Progenitor cell of endocrine pancreas (in vitro differentiated cells): ENCODE data around the gene CEP164. TPM values are rescaled to one million over a fixed set of nuclear protein-coding genes. Genes with fewer than 3 reads are reported as not detected.

Experiments
- DNase-seq: peaks from one replicate; pipeline ENCODE4 v3.0.0; 2021; ENCODE audit warnings: low spot score; ENCODE audit not compliant: unreplicated experiment
- H3K27ac Mint-ChIP-seq: 2 replicates; pipeline ENCODE4 v1.8.0; 2021; ENCODE audit warnings: mild to moderate bottlenecking, moderate library complexity, mixed read lengths
- H3K27me3 Mint-ChIP-seq: 2 replicates; pipeline ENCODE4 v1.8.0; 2021; ENCODE audit warnings: mixed read lengths
- H3K36me3 Mint-ChIP-seq: 2 replicates; pipeline ENCODE4 v1.8.0; 2022; ENCODE audit warnings: mixed read lengths; ENCODE audit not compliant: insufficient read depth
- H3K4me1 Mint-ChIP-seq: 2 replicates; pipeline ENCODE4 v1.8.0; 2021; ENCODE audit warnings: low read depth, mixed read lengths
- H3K4me3 Mint-ChIP-seq: 2 replicates; pipeline ENCODE4 v1.8.0; 2021; ENCODE audit warnings: low read depth, mild to moderate bottlenecking, moderate library complexity, mixed read lengths
- H3K9me3 Mint-ChIP-seq: 2 replicates; pipeline ENCODE4 v1.8.0; 2021; ENCODE audit warnings: low read depth, mixed read lengths
- total RNA-seq: library from RNA; stranded (reverse); gene quantifications from 2 replicates; pipeline ENCODE4 v1.2.1, GENCODE V29; 2021
- TF ChIP-seq, protein P1 (sequence below): fragments of 200-600 bp; sonication (generic); IDR thresholded peaks from one replicate; pipeline ENCODE4 v1.5.0; 2021; ENCODE audit warnings: antibody characterized with exemption, mild to moderate bottlenecking; ENCODE audit not compliant: unreplicated experiment

CEP164 gene
- total RNA-seq, 1 donor from 2014 or later = 66.8 TPM

DNA sequence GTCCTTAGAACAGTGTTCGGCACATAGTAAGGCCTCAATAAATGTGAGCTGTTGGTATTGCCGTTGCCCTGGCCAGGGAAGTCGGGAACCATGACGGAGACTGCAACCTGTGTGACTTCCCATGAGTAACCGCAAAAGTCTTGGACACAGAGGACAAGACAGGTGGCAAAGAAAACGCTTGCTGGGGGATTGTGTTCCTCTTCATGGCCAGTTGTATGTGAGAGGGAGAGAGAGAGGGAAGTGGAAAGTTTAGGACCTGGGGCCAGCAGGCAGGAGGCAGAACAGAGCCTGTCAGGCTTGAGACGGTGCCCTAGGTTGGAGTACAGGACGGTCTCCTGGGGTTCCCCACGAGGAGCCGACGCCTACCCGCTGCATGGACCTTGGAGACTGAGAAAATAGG lies 90.2 kb downstream of the CEP164 start:
- Mint-ChIP-seq H3K27ac (no peak overlapping the region), H3K36me3 (peaks cover 5% of the 10 kb centered on the region), H3K4me1 (peaks cover 2% of the 10 kb centered on the region), H3K27me3 (peaks cover 10% of the 10 kb centered on the region), H3K9me3 (no peaks in the 10 kb centered on the region), H3K4me3 (no peak overlapping the region)
- TF ChIP-seq, protein P1, sequence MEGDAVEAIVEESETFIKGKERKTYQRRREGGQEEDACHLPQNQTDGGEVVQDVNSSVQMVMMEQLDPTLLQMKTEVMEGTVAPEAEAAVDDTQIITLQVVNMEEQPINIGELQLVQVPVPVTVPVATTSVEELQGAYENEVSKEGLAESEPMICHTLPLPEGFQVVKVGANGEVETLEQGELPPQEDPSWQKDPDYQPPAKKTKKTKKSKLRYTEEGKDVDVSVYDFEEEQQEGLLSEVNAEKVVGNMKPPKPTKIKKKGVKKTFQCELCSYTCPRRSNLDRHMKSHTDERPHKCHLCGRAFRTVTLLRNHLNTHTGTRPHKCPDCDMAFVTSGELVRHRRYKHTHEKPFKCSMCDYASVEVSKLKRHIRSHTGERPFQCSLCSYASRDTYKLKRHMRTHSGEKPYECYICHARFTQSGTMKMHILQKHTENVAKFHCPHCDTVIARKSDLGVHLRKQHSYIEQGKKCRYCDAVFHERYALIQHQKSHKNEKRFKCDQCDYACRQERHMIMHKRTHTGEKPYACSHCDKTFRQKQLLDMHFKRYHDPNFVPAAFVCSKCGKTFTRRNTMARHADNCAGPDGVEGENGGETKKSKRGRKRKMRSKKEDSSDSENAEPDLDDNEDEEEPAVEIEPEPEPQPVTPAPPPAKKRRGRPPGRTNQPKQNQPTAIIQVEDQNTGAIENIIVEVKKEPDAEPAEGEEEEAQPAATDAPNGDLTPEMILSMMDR = no peak
- DNase-seq = no peak

DNA sequence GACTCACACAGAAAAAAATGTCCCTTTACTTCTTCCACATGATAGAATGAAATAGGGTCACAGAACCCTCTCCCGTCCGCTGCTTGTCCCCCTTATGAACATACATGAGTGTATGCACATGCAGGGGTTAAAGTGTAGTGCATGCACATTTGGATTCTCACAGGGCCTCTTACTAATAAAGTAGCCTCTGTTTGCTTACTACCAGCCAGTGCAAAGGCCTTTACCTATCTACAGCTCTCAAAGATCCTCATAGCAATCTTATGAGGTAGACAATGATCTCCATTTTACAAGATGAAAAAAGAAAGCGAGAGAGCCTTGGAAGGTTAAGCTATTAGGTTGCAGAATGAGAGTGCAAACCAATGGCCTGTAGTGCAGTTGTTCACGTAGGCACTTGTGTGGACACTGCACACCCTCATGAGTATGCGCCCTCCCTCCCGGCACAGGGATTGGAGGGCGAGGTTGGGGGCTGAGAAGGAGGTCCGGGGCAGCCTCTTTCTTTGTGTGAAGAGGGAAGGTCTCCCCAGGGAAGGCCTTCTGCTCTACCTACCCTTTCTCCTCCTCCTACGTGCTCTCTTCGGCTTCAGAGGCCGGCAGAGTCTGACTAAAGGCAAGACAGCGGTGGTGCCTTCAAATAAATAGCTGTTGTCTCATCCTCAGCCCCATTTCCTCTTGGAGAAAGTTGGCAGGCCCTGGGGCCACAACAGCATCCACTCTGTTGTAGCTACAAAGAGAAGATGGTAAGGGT lies 91.3 kb downstream of the CEP164 start:
- no peak overlapping the region for H3K4me3 Mint-ChIP-seq
- DNase-seq = no peak

DNA sequence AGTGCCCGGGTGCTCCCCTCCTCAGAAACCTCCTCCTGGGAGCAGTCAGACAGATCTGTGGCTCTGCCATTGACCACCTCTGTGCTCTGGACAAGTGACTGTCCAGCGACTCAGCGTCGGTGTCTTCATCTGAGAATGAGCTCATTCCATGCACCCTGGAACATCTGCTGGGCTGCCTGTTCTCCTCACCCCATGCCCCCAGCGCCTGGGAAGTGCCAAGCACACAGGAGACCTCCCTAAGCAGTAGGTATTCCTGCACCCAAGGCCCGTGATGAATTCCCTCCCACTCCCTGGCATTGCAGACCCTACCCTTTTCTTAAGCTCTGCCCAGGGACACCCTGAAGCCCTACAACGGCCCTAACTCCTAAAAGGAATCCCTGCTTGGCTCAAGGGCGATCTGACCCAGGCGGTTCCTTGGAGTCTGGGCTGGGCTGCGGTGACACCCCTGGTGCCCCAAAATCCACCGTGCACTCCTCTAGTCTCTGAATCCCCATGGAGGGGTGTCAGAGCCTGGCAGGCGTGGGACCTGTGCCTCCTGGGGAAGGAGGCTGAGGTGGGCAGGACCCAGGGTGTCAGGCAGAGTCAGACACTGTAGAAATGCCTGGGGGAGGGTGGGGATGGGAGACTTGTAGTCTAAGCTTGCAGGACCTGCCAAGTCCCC lies 92.0 kb downstream of the CEP164 start:
- TF ChIP-seq, protein P1 = no peak
- Mint-ChIP-seq H3K9me3 (no peaks in the 10 kb centered on the region), H3K27ac (no peak overlapping the region), H3K4me3 (no peak overlapping the region), H3K27me3 (peaks cover 19% of the 10 kb centered on the region), H3K4me1 (peaks cover 2% of the 10 kb centered on the region), H3K36me3 (no peaks in the 10 kb centered on the region)
- DNase-seq = no peak

More for the DNA sequence above, 91.3 kb downstream of the CEP164 start:
- peaks cover 2% of the 10 kb centered on the region for H3K4me1 Mint-ChIP-seq
- H3K27ac Mint-ChIP-seq = no peak overlapping the region
- H3K36me3 Mint-ChIP-seq = peaks cover under 1% of the 10 kb centered on the region
- H3K27me3 Mint-ChIP-seq = peaks cover 16% of the 10 kb centered on the region
- no peaks in the 10 kb centered on the region for H3K9me3 Mint-ChIP-seq
- TF ChIP-seq, protein P1 = no peak

DNA sequence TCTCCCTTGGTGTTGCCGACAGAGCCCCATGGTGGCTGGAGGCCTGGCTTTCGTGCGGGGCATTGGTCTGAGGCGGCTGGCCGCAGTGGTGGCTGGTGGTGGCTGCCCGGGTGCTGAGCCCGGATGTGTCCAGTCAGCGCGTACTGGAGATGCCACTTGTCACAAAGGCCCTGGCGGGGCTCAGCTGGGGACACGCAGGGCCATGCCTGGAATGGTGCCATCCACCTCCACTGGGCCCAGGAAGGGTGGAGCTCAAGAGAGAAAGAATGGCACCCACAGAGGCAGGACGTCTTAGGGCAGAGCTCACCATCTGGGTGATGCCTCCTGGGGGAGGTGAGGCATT lies 92.5 kb downstream of the CEP164 start:
- H3K27me3 Mint-ChIP-seq = peaks cover 24% of the 10 kb centered on the region

DNA sequence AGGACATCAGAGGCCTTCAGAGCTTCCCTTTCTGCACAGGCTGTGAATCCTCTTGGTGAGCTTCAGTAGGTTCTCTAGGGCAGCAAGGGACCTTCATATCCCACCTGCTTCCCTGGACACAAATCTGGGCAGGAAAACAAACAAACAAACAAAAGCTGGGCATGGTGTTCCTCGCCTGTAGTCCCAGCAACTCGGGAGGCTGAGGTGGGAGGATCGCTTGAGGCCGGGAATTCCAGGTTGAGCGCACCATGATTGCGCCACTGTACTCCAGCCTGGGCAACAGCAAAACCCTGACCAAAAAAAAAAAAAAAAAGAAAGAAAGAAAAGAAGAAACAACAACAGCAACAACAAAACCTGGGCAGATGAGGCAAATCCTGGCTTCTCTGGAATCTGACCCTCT lies 92.9 kb downstream of the CEP164 start:
- H3K36me3 Mint-ChIP-seq = no peaks in the 10 kb centered on the region
- no peak overlapping the region for H3K27ac Mint-ChIP-seq
- peaks cover 2% of the 10 kb centered on the region for H3K4me1 Mint-ChIP-seq
- no peak for DNase-seq
- peaks cover 24% of the 10 kb centered on the region for H3K27me3 Mint-ChIP-seq
- H3K9me3 Mint-ChIP-seq = no peaks in the 10 kb centered on the region
- TF ChIP-seq, protein P1 = no peak
- no peak overlapping the region for H3K4me3 Mint-ChIP-seq

More for the DNA sequence above, 92.5 kb downstream of the CEP164 start:
- DNase-seq = no peak
- H3K4me3 Mint-ChIP-seq = no peak overlapping the region
- H3K27ac Mint-ChIP-seq = no peak overlapping the region
- no peaks in the 10 kb centered on the region for H3K9me3 Mint-ChIP-seq
- TF ChIP-seq, protein P1 = no peak
- H3K36me3 Mint-ChIP-seq = no peaks in the 10 kb centered on the region
- H3K4me1 Mint-ChIP-seq = peaks cover 2% of the 10 kb centered on the region
